K562 (cell line): ENCODE measurements around the gene KRT36. TPM values are rescaled to one million over a fixed set of nuclear protein-coding genes. Genes with fewer than 3 reads are reported as not detected.

ENCODE experiments used
- ADNP ChIP-seq: fragments of 200-800 bp; sonication (Bioruptor generic); IDR thresholded peaks from 2 replicates; pipeline ENCODE4 v1.6.1; 2016; ENCODE audit warnings: missing genetic modification characterization, missing compliant biosample characterization
- CBX1 ChIP-seq: sonication (generic); IDR thresholded peaks from 2 replicates; pipeline ENCODE4 v1.6.1; 2016; ENCODE audit warnings: antibody characterized with exemption, low read depth, mild to moderate bottlenecking
- CEBPG ChIP-seq, 3 experiments: fragments of 200-800 bp in 1 of 3; sonication (Bioruptor generic) in 1 of 3; sonication (generic) in 1 of 3; formaldehyde crosslinking in 1 of 3; IDR thresholded peaks in 2 of 3; conservative IDR thresholded peaks in 1 of 3; 2 replicates each; pipeline versions ENCODE4 v1.6.1 to v1.8.0; 2016 to 2022; ENCODE audit warnings: missing compliant biosample characterization in 2 of 3, missing genetic modification characterization in 2 of 3, mild to moderate bottlenecking in 1 of 3, missing genetic modification reagents in 1 of 3
- CHCHD3 ChIP-seq: fragments of 250-450 bp; sonication (Bioruptor Pico); IDR thresholded peaks from 2 replicates; pipeline ENCODE4 v2.1.2; 2022; ENCODE audit warnings: mild to moderate bottlenecking
- CHD4 ChIP-seq: fragments of 200-600 bp; sonication (generic); IDR thresholded peaks from 3 replicates; pipeline ENCODE4 v1.6.1; 2012; ENCODE audit warnings: low read depth, mild to moderate bottlenecking, mixed read lengths, low read length, inconsistent platforms; ENCODE audit not compliant: insufficient read depth, insufficient replicate concordance, poor library complexity, severe bottlenecking
- EP400 ChIP-seq: fragments of 450-650 bp; IDR thresholded peaks from 2 replicates; pipeline ENCODE4 v1.6.1; 2017; ENCODE audit warnings: antibody characterized with exemption, mild to moderate bottlenecking, moderate library complexity
- KDM1A ChIP-seq, 2 experiments: fragments of 450-650 bp; IDR thresholded peaks; 2 replicates each; pipeline ENCODE4 v1.6.1; 2016; ENCODE audit warnings: mild to moderate bottlenecking in 2 of 2
- L3MBTL2 ChIP-seq: fragments of 450-650 bp; IDR thresholded peaks from 2 replicates; pipeline ENCODE4 v1.6.1; 2016; ENCODE audit warnings: mild to moderate bottlenecking, moderate library complexity
- MAZ ChIP-seq, 2 experiments: fragments of 450-650 bp in 1 of 2; sonication (generic) in 1 of 2; formaldehyde crosslinking; IDR thresholded peaks in 1 of 2; conservative IDR thresholded peaks in 1 of 2; 2 replicates each; pipeline versions ENCODE4 v1.4.0 to v1.5.0; 2020; ENCODE audit warnings: mild to moderate bottlenecking in 1 of 2, missing genetic modification reagents in 1 of 2
- NFYB ChIP-seq: IDR thresholded peaks from 2 replicates; pipeline ENCODE4 v1.6.1; 2011; ENCODE audit warnings: mild to moderate bottlenecking, moderate library complexity; ENCODE audit not compliant: insufficient read length; ENCODE audit errors: extremely low read depth
- NR3C1 ChIP-seq: sonication (generic); formaldehyde crosslinking; IDR thresholded peaks from 2 replicates; pipeline ENCODE4 v1.8.1; 2022; ENCODE audit warnings: missing genetic modification reagents
- RBM25 ChIP-seq: fragments of 200-400 bp; formaldehyde crosslinking; IDR thresholded peaks from 2 replicates; pipeline ENCODE4 v1.6.1; 2018; ENCODE audit warnings: low read length, low read depth, moderate library complexity; ENCODE audit not compliant: severe bottlenecking
- RCOR1 ChIP-seq, 2 experiments: IDR thresholded peaks; 2 replicates each; pipeline ENCODE4 v1.6.1; 2012; ENCODE audit warnings: low read depth in 2 of 2, low read length in 2 of 2, borderline replicate concordance in 1 of 2, improper control_type of control experiment in 1 of 2
- RFX5 ChIP-seq: IDR thresholded peaks from 2 replicates; pipeline ENCODE4 v1.6.1; 2011; ENCODE audit warnings: low read depth, mild to moderate bottlenecking, improper control_type of control experiment, low read length
- YY1 ChIP-seq, 3 experiments: IDR thresholded peaks; 2 replicates each; pipeline ENCODE4 v1.6.1; 2011; ENCODE audit warnings: low read length in 2 of 3, mild to moderate bottlenecking in 2 of 3, moderate library complexity in 2 of 3, borderline replicate concordance in 1 of 3, control low read depth in 1 of 3, low read depth in 1 of 3; ENCODE audit not compliant: insufficient read depth in 3 of 3, insufficient replicate concordance in 2 of 3, control insufficient read depth in 1 of 3, insufficient read length in 1 of 3; ENCODE audit errors: extremely low read depth in 1 of 3
- polyA plus RNA-seq, 8 experiments: library from polyadenylated mRNA; depleted of rRNA in 4 of 8; stranded (reverse) in 5 of 8; unstranded in 3 of 8; fragments of >200 nt; fragmentation: Nextera tagmentation in 2 of 8; fragmentation: Illumina TruSeq in 1 of 8; extraction: Ambion mirVana in 2 of 8; extraction: Trizol in 1 of 8; gene quantifications; 2 replicates each; pipeline versions ENCODE4 v1.2.1 to v1.2.3, GENCODE V29; 2011 to 2014; ENCODE audit warnings: inconsistent platforms in 1 of 8, missing spikeins in 1 of 8
- total RNA-seq, 7 experiments: library from RNA; depleted of rRNA in 6 of 7; stranded (reverse); fragments of >200 nt in 6 of 7; fragmentation: Illumina TruSeq in 2 of 7; extraction: Trizol in 2 of 7; gene quantifications; 2 replicates each; pipeline versions ENCODE4 v1.2.1 to v1.2.3, GENCODE V29; 2011 to 2021; ENCODE audit warnings: low replicate concordance in 1 of 7
- TF ChIP-seq, protein P1 (sequence below), 2 experiments: fragments of 450-650 bp; conservative IDR thresholded peaks; 2 replicates each; pipeline ENCODE4 v1.6.1; 2017; ENCODE audit warnings: mild to moderate bottlenecking in 2 of 2, moderate library complexity in 2 of 2
- TF ChIP-seq, protein P2 (sequence below): fragments of 250-450 bp; sonication (Bioruptor Pico); IDR thresholded peaks from 2 replicates; pipeline ENCODE4 v1.5.0; 2020; ENCODE audit warnings: mild to moderate bottlenecking

Gene KRT36
- total and polyA plus RNA-seq, 9 of the 15 experiments (the other 6 are each of a cell fraction or from before 2014, with no cell fraction given): 0.04 TPM; not detected in 8

DNA sequence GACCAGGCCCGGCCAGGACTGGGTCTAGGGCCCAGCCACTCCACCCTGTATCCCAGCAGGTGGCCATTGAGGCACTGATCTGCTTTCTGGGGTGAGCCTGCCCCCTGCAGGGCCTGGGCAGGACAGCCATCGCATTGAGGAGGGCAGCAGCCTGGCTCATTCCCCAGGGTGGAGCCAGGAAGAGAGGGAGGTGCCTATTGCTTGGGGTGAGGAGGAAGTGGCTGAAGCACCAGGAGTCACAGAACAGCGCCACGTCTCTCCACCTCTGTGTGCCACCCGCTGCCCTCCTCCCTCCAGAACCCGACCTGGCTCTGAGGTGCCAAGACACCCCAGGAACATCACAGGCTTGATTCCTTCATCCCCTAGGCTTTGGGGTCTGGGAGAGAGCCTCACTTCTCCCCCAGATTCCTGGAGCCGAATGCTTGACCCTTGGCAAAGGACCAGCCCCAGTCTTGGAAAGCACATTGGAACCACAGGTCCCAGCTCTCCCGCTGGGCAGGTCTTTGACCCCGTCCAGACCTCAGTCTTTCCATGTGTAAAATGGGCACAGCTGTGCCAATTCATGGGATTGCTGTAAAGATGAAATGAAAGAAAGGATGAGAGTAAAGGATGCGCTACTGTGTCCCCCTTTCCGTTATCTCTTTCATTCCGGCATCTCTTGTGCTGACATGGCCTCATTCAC is 7.2 kb upstream of the KRT36 start (continued):
- TF ChIP-seq NR3C1 (CRISPR knock-in tag) (no peak), CHCHD3 (CRISPR knock-in tag) (no peak), RCOR1 (IDR thresholded peaks at IDR 0.05; ENCODE audit: borderline replicate concordance in 1 of 2, low read depth in 2 of 2, low read length in 2 of 2) (peak in 1 of 2 experiments; percentile 72; a peak in 2 of 4 replicates), CBX1 (peak; percentile 66; the same call in 1 of the 2 replicates), YY1 (IDR thresholded peaks at IDR 0.05; ENCODE audit: borderline replicate concordance in 1 of 3, control insufficient read depth in 1 of 3, extremely low read depth in 1 of 3, insufficient read depth in 3 of 3, insufficient read length in 1 of 3, insufficient replicate concordance in 2 of 3, low read depth in 1 of 3, low read length in 2 of 3) (peak in 2 of 3 experiments; percentile 70 to 72), L3MBTL2 (peak; percentile 41; the same call in 1 of the 2 replicates), MAZ (CRISPR knock-in tag; conservative IDR thresholded peaks at IDR 0.05 in 1 of 2, IDR thresholded peaks at IDR 0.05 in 1 of 2) (peak in 1 of 2 experiments; percentile 72; a peak in 1 of 4 replicates), NFYB (no peak), RFX5 (no peak), KDM1A (IDR thresholded peaks at IDR 0.05) (peak; percentile 81 to 91), ADNP (tag) (peak; percentile 77; the same call in 1 of the 2 replicates), RBM25 (peak; percentile 83), EP400 (0 out of 2 replicates have a peak, but pooled peaks have one; percentile 25), CEBPG (CRISPR knock-in tag; IDR thresholded peaks at IDR 0.05) (no peak), CEBPG (tag; conservative IDR thresholded peaks at IDR 0.05 in 1 of 2, IDR thresholded peaks at IDR 0.05 in 1 of 2) (no peak), CHD4 (peak; percentile 97)
- TF ChIP-seq, protein P1, sequence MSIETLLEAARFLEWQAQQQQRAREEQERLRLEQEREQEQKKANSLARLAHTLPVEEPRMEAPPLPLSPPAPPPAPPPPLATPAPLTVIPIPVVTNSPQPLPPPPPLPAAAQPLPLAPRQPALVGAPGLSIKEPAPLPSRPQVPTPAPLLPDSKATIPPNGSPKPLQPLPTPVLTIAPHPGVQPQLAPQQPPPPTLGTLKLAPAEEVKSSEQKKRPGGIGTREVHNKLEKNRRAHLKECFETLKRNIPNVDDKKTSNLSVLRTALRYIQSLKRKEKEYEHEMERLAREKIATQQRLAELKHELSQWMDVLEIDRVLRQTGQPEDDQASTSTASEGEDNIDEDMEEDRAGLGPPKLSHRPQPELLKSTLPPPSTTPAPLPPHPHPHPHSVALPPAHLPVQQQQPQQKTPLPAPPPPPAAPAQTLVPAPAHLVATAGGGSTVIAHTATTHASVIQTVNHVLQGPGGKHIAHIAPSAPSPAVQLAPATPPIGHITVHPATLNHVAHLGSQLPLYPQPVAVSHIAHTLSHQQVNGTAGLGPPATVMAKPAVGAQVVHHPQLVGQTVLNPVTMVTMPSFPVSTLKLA (conservative IDR thresholded peaks at IDR 0.05): no peak
- TF ChIP-seq, protein P2, sequence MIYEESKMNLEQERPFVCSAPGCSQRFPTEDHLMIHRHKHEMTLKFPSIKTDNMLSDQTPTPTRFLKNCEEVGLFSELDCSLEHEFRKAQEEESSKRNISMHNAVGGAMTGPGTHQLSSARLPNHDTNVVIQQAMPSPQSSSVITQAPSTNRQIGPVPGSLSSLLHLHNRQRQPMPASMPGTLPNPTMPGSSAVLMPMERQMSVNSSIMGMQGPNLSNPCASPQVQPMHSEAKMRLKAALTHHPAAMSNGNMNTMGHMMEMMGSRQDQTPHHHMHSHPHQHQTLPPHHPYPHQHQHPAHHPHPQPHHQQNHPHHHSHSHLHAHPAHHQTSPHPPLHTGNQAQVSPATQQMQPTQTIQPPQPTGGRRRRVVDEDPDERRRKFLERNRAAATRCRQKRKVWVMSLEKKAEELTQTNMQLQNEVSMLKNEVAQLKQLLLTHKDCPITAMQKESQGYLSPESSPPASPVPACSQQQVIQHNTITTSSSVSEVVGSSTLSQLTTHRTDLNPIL (CRISPR knock-in tag): no peak
